Umbilical cord (tissue), 2 donors: Measurements from ENCODE around the gene SNX32. TPM values are rescaled to one million over a fixed set of nuclear protein-coding genes. Genes with fewer than 3 reads are reported as not detected.

Experiments used
- DNase-seq: peaks from one replicate; pipeline ENCODE4 v3.0.0-alpha.2; 2015; ENCODE audit warnings: low spot score
- total RNA-seq: library from RNA; depleted of rRNA; stranded (reverse); fragments of >200 nt; gene quantifications from one replicate; pipeline ENCODE4 v1.2.3, GENCODE V29; 2014; ENCODE audit warnings: low replicate concordance; ENCODE audit not compliant: insufficient read depth

The SNX32 gene
- total RNA-seq, 1 donor from 2014 or later = 1.9 TPM

GRCh38 chr11:65899356-65900124, 65.8 kb downstream of the SNX32 start:
- DNase-seq = peak; percentile 42

DNA sequence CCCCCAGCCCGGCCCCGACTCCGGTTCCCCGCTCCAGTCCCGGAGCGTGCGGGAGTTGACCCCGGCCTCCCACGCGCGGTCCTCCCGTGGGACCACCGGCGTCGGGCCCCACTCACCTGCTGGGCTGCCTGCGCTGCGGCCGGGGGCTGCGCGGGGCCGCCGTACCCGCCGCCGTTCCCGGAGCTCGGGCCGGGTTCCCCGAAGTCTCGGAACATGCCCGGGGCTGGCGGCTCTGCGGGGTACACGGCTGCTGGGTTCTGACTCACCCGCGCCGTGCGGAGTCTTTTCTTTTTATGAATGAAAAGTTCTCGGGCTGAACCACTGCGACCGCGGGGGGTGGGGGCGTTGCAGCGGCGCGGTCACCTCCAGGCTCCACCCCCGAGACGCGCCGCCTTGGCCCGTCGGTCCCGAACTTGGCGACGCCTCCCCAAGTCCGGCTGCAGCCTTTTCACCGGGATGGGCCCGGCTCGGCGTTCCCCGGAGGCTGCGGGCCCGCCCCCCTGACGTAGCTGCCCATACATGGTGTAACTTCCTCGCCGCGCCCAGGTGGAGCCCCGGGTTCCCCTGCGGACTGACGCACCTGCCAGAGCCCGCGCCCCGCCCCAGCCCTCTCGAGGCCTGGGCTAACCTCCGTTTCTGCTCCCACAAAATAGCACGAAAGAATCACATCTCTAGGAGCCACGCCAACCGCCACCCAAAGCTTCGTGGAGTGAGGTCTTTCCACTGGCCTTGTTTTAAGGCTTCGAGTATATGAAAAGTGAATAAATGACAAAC, 66.5 kb downstream of the SNX32 start, which contains the start of gene FOSL1:
FOSL1 (minus strand) TSS at position 264 of the 774 bp plus-strand sequence; CDS start at position 215, 49 bp downstream.
- DNase-seq = peak; percentile 71

DNA sequence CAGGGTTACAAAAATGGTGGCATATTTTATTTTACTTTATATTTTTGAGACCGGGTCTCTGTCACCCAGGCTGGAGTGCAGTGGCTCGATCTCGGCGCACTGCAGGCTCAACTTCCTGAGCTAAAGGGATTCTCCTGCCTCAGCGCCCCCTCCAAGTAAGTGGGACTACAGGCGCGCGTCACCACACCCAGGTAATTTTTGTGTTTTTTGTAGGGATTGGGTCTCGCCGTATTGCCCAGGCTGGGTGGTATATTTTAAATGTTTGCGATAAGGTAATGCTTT, 67.1 kb downstream of the SNX32 start:
- DNase-seq = no peak

DNA sequence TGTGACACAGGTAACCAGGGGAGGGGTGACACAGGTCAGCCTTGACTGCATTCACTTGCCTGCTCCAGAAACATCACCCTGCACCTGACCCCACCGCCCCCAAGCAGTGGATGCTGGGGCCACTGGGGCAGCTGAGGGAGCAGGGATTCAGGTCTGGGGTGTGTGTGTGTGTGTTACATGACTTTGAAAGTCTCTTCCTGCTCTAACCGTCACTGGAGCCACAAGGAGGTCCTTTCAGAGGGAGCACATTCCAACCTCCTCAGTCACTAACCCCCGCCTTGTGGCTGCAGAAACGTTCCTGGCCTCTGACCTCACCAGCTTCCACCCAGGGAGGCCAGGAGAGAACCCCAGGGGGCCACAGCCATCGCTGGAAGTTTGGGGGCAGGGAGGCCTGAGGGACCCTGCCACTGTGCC, 69.3 kb downstream of the SNX32 start:
- peak; percentile 39 for DNase-seq

Other genes starting within 250 kb of the SNX32 start
- gene KCNK7, start 238.2 kb upstream of the SNX32 start, total RNA-seq = not detected
- 12.0 TPM for gene MAP3K11, start 219.7 kb upstream of the SNX32 start, total RNA-seq
- 7.2 TPM for gene PCNX3, start 218.2 kb upstream of the SNX32 start, total RNA-seq
- 23.8 TPM for gene SIPA1, start 195.9 kb upstream of the SNX32 start, total RNA-seq
- gene RELA, start 171.0 kb upstream of the SNX32 start, total RNA-seq = 7.7 TPM
- 51.8 TPM for gene KAT5, start 121.7 kb upstream of the SNX32 start, total RNA-seq
- 50.3 TPM for gene RNASEH2C, start 113.2 kb upstream of the SNX32 start, total RNA-seq
- gene AP5B1, start 53.0 kb upstream of the SNX32 start, total RNA-seq = 9.6 TPM
- 1.4 TPM for gene OVOL1, start 46.9 kb upstream of the SNX32 start, total RNA-seq
- 353 TPM for gene CFL1, start 24.2 kb downstream of the SNX32 start, total RNA-seq
- gene MUS81, start 26.5 kb downstream of the SNX32 start, total RNA-seq = 38.3 TPM
- gene EFEMP2, start 38.8 kb downstream of the SNX32 start, total RNA-seq = 85.5 TPM
- not detected for gene CTSW, start 45.9 kb downstream of the SNX32 start, total RNA-seq
- gene FIBP, start 54.5 kb downstream of the SNX32 start, total RNA-seq = 103 TPM
- 8.4 TPM for gene CCDC85B, start 56.7 kb downstream of the SNX32 start, total RNA-seq
- gene FOSL1, start 66.4 kb downstream of the SNX32 start, total RNA-seq = not detected
- gene C11orf68, start 85.1 kb downstream of the SNX32 start, total RNA-seq = 15.9 TPM
- gene DRAP1, start 85.5 kb downstream of the SNX32 start, total RNA-seq = 69.6 TPM
- gene TSGA10IP, start 111.5 kb downstream of the SNX32 start, total RNA-seq = not detected
- gene SART1, start 127.8 kb downstream of the SNX32 start, total RNA-seq = 38.0 TPM
- 16.1 TPM for gene EIF1AD, start 168.2 kb downstream of the SNX32 start, total RNA-seq
- gene BANF1, start 168.5 kb downstream of the SNX32 start, total RNA-seq = 31.3 TPM
- 4.6 TPM for gene CST6, start 178.0 kb downstream of the SNX32 start, total RNA-seq
- 0.48 TPM for gene CATSPER1, start 192.5 kb downstream of the SNX32 start, total RNA-seq
- 2.9 TPM for gene GAL3ST3, start 215.2 kb downstream of the SNX32 start, total RNA-seq
- gene SF3B2, start 218.4 kb downstream of the SNX32 start, total RNA-seq = 86.2 TPM
- 42.6 TPM for gene PACS1, start 236.3 kb downstream of the SNX32 start, total RNA-seq